ENCODE data around the gene UBE2D2. TPM values are rescaled to one million over a fixed set of nuclear protein-coding genes. Genes with fewer than 3 reads are reported as not detected.

UBE2D2 gene
- total and polyA plus RNA-seq, 2 of the 4 experiments (the other 2 are of a cell fraction) = 26.9 to 35.7 TPM

GRCh38 chr5:139571966-139572365 is 10.8 kb downstream of the UBE2D2 start:
- H3K14ac ChIP-seq (replicated peaks; ENCODE audit: low read depth, low read length) = no peak overlapping the region
- no peak overlapping the region for H3K23ac ChIP-seq (ENCODE audit: low read depth, low read length)
- CTCF ChIA-PET = interaction anchor here (2.0 kb wide), 1 partner anchor 193 kb away, joined by 4 read pairs; no protein-coding TSS in a partner anchor
- H4K5ac ChIP-seq (ENCODE audit: low read depth, low read length) = no peak overlapping the region
- H2BK20ac ChIP-seq (ENCODE audit: low read depth, low read length) = no peak overlapping the region
- WGBS, 2 experiments (ENCODE audit: extremely low coverage in 2 of 2, insufficient read length in 1 of 2) = no CpG with 5 or more reads among the region's 1 CpG
- H3K56ac ChIP-seq (ENCODE audit: extremely low read depth, insufficient read depth, low read length) = no peak overlapping the region
- H3K36me3 ChIP-seq (ENCODE audit: control insufficient read depth, insufficient read depth, low read length) = peaks cover 9% of the 10 kb centered on the region
- H2BK15ac ChIP-seq (ENCODE audit: low read depth, low read length) = no peak overlapping the region
- DNase-seq (no peak), ATAC-seq (ENCODE audit: low read depth) (0 out of 2 replicates have a peak, but pooled peaks have one; percentile 16)
- no peak overlapping the region for H3K4me3 ChIP-seq (ENCODE audit: insufficient read depth, low read depth, low read length)
- H4K8ac ChIP-seq (ENCODE audit: low read depth in 2 of 2, low read length in 2 of 2) = no peak overlapping the region
- no peaks in the 10 kb centered on the region for H3K27me3 ChIP-seq (ENCODE audit: control insufficient read depth, insufficient read depth, low read length)
- peaks cover 7% of the 10 kb centered on the region for H3K4me1 ChIP-seq (ENCODE audit: control insufficient read depth, insufficient read depth, low read length)
- no peaks in the 10 kb centered on the region for H3K9me3 ChIP-seq (ENCODE audit: control insufficient read depth, insufficient read depth, low read length)
- H2BK5ac ChIP-seq (ENCODE audit: low read depth, low read length, poor library complexity, severe bottlenecking) = no peak overlapping the region
- H2BK120ac ChIP-seq (ENCODE audit: low read depth, low read length) = no peak overlapping the region
- POLR2A ChIA-PET (ENCODE audit: unreplicated experiment) = interaction anchor here (0.6 kb wide), 1 partner anchor 18 kb away, joined by 8 read pairs; no protein-coding TSS in a partner anchor
- H3K4me2 ChIP-seq (ENCODE audit: low read depth, low read length) = no peak overlapping the region
- no TSS peak for BruUV-seq (replicated peaks)
- peaks cover 82% of the 10 kb centered on the region for H4K20me1 ChIP-seq (ENCODE audit: insufficient read depth, low read length)
- H2AK5ac ChIP-seq (ENCODE audit: low read depth, low read length) = no peak overlapping the region
- H4K91ac ChIP-seq (ENCODE audit: insufficient read depth, low read depth, low read length) = no peak overlapping the region
- TF ChIP-seq POLR2A (IDR thresholded peaks at IDR 0.05; ENCODE audit: low read depth, low read length) (no peak), RFX5 (IDR thresholded peaks at IDR 0.05; ENCODE audit: low read depth, low read length) (no peak), CEBPB (IDR thresholded peaks at IDR 0.05; ENCODE audit: low read depth, low read length) (0 out of 2 replicates have a peak, but pooled peaks have one; percentile 10)
- in situ Hi-C loops (cut with MboI; ENCODE audit: low sequenced_read_pairs) (no loop called here), dilution Hi-C loops (cut with HindIII; ENCODE audit: low sequenced_read_pairs, unreplicated experiment) (no loop called here), intact Hi-C loops (cut with micrococcal nuclease) (no loop called here)
- H3K18ac ChIP-seq (ENCODE audit: low read depth, low read length) = no peak overlapping the region
- no peak overlapping the region for H2AK9ac ChIP-seq (replicated peaks; ENCODE audit: low read depth, low read length, poor library complexity)
- no peak overlapping the region for H3K27ac ChIP-seq (ENCODE audit: insufficient read depth, low read length)
- H3K4ac ChIP-seq (ENCODE audit: low read depth, low read length) = no peak overlapping the region
- no peak overlapping the region for H3K9ac ChIP-seq (ENCODE audit: low read depth, low read length)
- H2AFZ ChIP-seq (replicated peaks; ENCODE audit: low read length, poor library complexity) = no peak overlapping the region
- peaks cover 9 to 29% of the 10 kb centered on the region in 2 experiments; a peak in 3 of 4 replicates for H3K79me1 ChIP-seq (ENCODE audit: low read depth in 1 of 2, low read length in 2 of 2)
- H3K9me1 ChIP-seq (ENCODE audit: insufficient read depth, low read length) = 0 out of 2 replicates have a peak, but pooled peaks cover 3% of the 10 kb centered on the region
